ENCODE results near the gene RDH5. TPM values are rescaled to one million over a fixed set of nuclear protein-coding genes. Genes with fewer than 3 reads are reported as not detected.

Gene RDH5
- polyA plus RNA-seq, 1 experiment, result 5.2 TPM

GRCh38 chr12:55706568-55707218, 13.5 kb upstream of the RDH5 start:
- POLR2A ChIA-PET, result interaction anchor here (0.6 to 1.2 kb wide), 2 partner anchors 23 to 130 kb away, joined by 3 to 4 read pairs; no protein-coding TSS in a partner anchor
- Histone ChIP-seq H3K9me3 (ENCODE audit: control insufficient read depth, insufficient read depth, low read length) (no peaks in the 10 kb centered on the region; the same call in 1 of the 2 replicates), H3K27me3 (ENCODE audit: control insufficient read depth, insufficient read depth, low read length) (peaks cover 7% of the 10 kb centered on the region), H3K4me3 (ENCODE audit: low read depth, low read length) (peak overlapping the region; percentile 65), H3K27ac (ENCODE audit: low read depth, low read length) (no peak overlapping the region)
- CTCF ChIA-PET, result interaction anchor here (0.8 to 1.2 kb wide), 3 partner anchors 10 to 88 kb away, joined by 3 to 7 read pairs (median 3); no protein-coding TSS in a partner anchor
- DNase-seq (ENCODE audit: low read depth, low spot score), result no peak
- TF ChIP-seq, protein P1, sequence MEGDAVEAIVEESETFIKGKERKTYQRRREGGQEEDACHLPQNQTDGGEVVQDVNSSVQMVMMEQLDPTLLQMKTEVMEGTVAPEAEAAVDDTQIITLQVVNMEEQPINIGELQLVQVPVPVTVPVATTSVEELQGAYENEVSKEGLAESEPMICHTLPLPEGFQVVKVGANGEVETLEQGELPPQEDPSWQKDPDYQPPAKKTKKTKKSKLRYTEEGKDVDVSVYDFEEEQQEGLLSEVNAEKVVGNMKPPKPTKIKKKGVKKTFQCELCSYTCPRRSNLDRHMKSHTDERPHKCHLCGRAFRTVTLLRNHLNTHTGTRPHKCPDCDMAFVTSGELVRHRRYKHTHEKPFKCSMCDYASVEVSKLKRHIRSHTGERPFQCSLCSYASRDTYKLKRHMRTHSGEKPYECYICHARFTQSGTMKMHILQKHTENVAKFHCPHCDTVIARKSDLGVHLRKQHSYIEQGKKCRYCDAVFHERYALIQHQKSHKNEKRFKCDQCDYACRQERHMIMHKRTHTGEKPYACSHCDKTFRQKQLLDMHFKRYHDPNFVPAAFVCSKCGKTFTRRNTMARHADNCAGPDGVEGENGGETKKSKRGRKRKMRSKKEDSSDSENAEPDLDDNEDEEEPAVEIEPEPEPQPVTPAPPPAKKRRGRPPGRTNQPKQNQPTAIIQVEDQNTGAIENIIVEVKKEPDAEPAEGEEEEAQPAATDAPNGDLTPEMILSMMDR (IDR thresholded peaks at IDR 0.05; ENCODE audit: low read depth, low read length), result no peak

- no peak for DNase-seq (ENCODE audit: low read depth, low spot score)
- POLR2A ChIA-PET, result interaction anchor here (0.6 kb wide), 1 partner anchor 129 kb away, joined by 4 read pairs; no protein-coding TSS in a partner anchor
- TF ChIP-seq, protein P1 (IDR thresholded peaks at IDR 0.05; ENCODE audit: low read depth, low read length), result no peak
- Histone ChIP-seq H3K4me3 (ENCODE audit: low read depth, low read length) (peak overlapping the region; percentile 65), H3K27ac (ENCODE audit: low read depth, low read length) (no peak overlapping the region), H3K27me3 (ENCODE audit: control insufficient read depth, insufficient read depth, low read length) (peaks cover 7% of the 10 kb centered on the region), H3K9me3 (ENCODE audit: control insufficient read depth, insufficient read depth, low read length) (no peaks in the 10 kb centered on the region; the same call in 1 of the 2 replicates)
- CTCF ChIA-PET, result interaction anchor here (0.8 to 1.2 kb wide), 2 partner anchors 51 to 88 kb away, joined by 3 to 7 read pairs; no protein-coding TSS in a partner anchor
Observed at GRCh38 chr12:55707219-55707671, 12.9 kb upstream of the RDH5 start.

DNA sequence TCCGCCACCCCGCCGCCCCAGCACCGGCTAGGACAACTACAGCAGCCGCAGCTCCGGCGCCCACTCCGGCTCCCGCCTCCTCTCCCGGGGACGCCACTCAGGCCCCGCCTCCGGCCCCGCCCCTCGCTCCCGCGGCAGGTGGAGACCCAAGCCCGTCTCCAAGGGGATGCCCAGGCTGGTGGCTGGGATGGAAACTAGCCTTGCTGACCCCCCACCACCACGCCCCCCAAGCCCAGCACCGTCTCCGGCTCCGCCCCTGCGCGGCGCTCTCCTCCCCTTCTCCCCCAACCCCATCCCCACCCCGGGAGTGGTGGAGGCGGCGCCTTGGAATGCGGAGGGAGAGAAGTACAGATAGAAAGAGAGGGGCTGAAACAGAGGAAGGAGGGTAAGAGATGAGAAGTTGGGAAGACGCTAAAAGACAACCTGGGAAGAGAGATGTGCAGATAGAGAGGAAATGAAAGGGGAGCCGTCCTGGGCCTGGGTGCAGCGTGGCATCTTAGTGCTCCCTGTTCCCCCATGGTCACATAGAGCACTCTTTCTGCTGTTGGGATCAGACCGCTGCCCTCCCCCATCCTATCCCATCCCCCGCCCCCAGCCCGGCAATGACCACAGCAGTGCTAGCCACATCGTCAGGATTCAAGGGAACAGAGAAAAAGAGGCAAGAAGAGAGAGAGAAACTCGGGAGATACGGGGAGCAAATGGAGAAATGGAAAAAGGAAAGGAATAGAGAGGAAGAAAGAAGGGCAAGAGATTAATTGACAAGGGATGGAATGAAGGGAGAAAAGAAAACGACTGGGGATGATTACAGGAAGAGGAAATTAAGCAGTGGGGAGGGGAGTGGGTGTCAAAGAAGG, 12.1 kb upstream of the RDH5 start, which contains the start of gene ITGA7:
Gene ITGA7, minus strand, starts transcription at position 64 of the 854 bp plus-strand sequence. CDS start 222 bp downstream, outside the sequence.
- Histone ChIP-seq H3K9me3 (ENCODE audit: control insufficient read depth, insufficient read depth, low read length) (no peaks in the 10 kb centered on the region; the same call in 1 of the 2 replicates), H3K27ac (ENCODE audit: low read depth, low read length) (no peak within 1 kb of the TSS), H3K4me3 (ENCODE audit: low read depth, low read length) (peak within 1 kb of the TSS; percentile 65), H3K27me3 (ENCODE audit: control insufficient read depth, insufficient read depth, low read length) (peaks cover 7% of the 10 kb centered on the region)
- ChIA-PET POLR2A (no interaction called here), CTCF (no interaction called here)
- DNase-seq (ENCODE audit: low read depth, low spot score), result no peak
- TF ChIP-seq, protein P1 (IDR thresholded peaks at IDR 0.05; ENCODE audit: low read depth, low read length), result no peak

GRCh38 chr12:55708695-55709233, 11.4 kb upstream of the RDH5 start:
- TF ChIP-seq, protein P1 (IDR thresholded peaks at IDR 0.05; ENCODE audit: low read depth, low read length), result no peak
- POLR2A ChIA-PET, result no interaction called here
- Histone ChIP-seq H3K27ac (ENCODE audit: low read depth, low read length) (no peak overlapping the region), H3K9me3 (ENCODE audit: control insufficient read depth, insufficient read depth, low read length) (no peaks in the 10 kb centered on the region; the same call in 1 of the 2 replicates), H3K4me3 (ENCODE audit: low read depth, low read length) (peak overlapping the region; percentile 65), H3K27me3 (ENCODE audit: control insufficient read depth, insufficient read depth, low read length) (peaks cover 7% of the 10 kb centered on the region)
- no peak for DNase-seq (ENCODE audit: low read depth, low spot score)
- CTCF ChIA-PET, result no interaction called here
